GM12878 (cell line): ENCODE data around the gene WDFY1. TPM values are rescaled to one million over a fixed set of nuclear protein-coding genes. Genes with fewer than 3 reads are reported as not detected.

Experiments
- ATAC-seq: fragments of 200-7000 bp; cut with Tn5 transposase; 3 replicates; pipeline ENCODE4 v1.9.1; 2020; ENCODE audit warnings: mild to moderate bottlenecking, moderate library complexity
- BruUV-seq: library from RNA; stranded (reverse); fragments of 400-500 nt; replicated peaks from 2 replicates; lab custom pipeline; 2021; lab: Mats Ljungman, UMichigan
- CTCF ChIA-PET: fragments of 300-600 bp; sonication (Branson Sonifier 250); formaldehyde crosslinking; extraction: SDS; loops from one replicate; lab custom pipeline; 2021; ENCODE audit warnings: inconsistent platforms; lab: Yijun Ruan, JAX
- POLR2A ChIA-PET: fragments of 350-600 bp; formaldehyde crosslinking; extraction: SDS; loops from one replicate; lab custom pipeline; 2021; ENCODE audit warnings: inconsistent platforms; lab: Charles Lee
- RAD21 ChIA-PET: fragments of 300-600 bp; sonication (Branson Sonifier 250); formaldehyde crosslinking; loops from one replicate; lab custom pipeline; 2023; ENCODE audit warnings: antibody characterized with exemption; ENCODE audit not compliant: unreplicated experiment; lab: Charles Lee
- SMC1A ChIA-PET: fragments of 300-600 bp; sonication (Branson Sonifier 250); formaldehyde crosslinking; loops from one replicate; lab custom pipeline; 2023; ENCODE audit not compliant: unreplicated experiment, uncharacterized antibody; lab: Charles Lee
- DNase-seq: peaks from one replicate; pipeline ENCODE4 v3.0.0-alpha.2; 2011; ENCODE audit warnings: low read depth, low spot score
- FAIRE-seq: peaks from 3 replicates; lab custom pipeline; 2011; peaks lifted over from hg19 to GRCh38; lab: Jason Lieb, UNC
- H2AFZ ChIP-seq: 2 replicates; pipeline ENCODE4 v1.6.0; 2011; ENCODE audit warnings: low read depth, low read length, control low read depth; ENCODE audit not compliant: control insufficient read depth
- H3K27ac ChIP-seq: 2 replicates; pipeline ENCODE4 v1.5.1; 2011; ENCODE audit warnings: control low read depth; ENCODE audit not compliant: control insufficient read depth, insufficient read depth
- H3K27me3 ChIP-seq, 2 experiments: replicated peaks in 1 of 2; 2 replicates each; pipeline versions ENCODE4 v1.6.0 to v1.6.1; 2011; ENCODE audit warnings: low read length in 1 of 2; ENCODE audit not compliant: control insufficient read depth in 2 of 2, insufficient read depth in 2 of 2
- H3K36me3 ChIP-seq, 2 experiments: 2 replicates each; pipeline ENCODE4 v1.5.1; 2011; ENCODE audit warnings: low read length in 1 of 2; ENCODE audit not compliant: control insufficient read depth in 2 of 2, insufficient read depth in 2 of 2
- H3K4me1 ChIP-seq: 2 replicates; pipeline ENCODE4 v1.6.1; 2011; ENCODE audit warnings: mild to moderate bottlenecking, low read length, moderate library complexity, mixed read lengths; ENCODE audit not compliant: control insufficient read depth, insufficient read depth
- H3K4me2 ChIP-seq: 2 replicates; pipeline ENCODE4 v1.6.0; 2011; ENCODE audit warnings: control low read depth; ENCODE audit not compliant: control insufficient read depth, insufficient read depth
- H3K4me3 ChIP-seq: fragments of 200-600 bp; sonication (generic); 2 replicates; pipeline ENCODE4 v1.5.1; 2016
- H3K79me2 ChIP-seq: 2 replicates; pipeline ENCODE4 v1.6.0; 2011; ENCODE audit warnings: low read length; ENCODE audit not compliant: control insufficient read depth, insufficient read depth
- H3K9ac ChIP-seq: 2 replicates; pipeline ENCODE4 v1.8.0; 2011; ENCODE audit warnings: low read length, control low read depth, mixed read lengths; ENCODE audit not compliant: control insufficient read depth, insufficient read depth
- H3K9me3 ChIP-seq: replicated peaks from 3 replicates; pipeline ENCODE4 v1.5.1; 2011; ENCODE audit warnings: mild to moderate bottlenecking, low read length; ENCODE audit not compliant: control insufficient read depth, insufficient read depth
- H4K20me1 ChIP-seq: 2 replicates; pipeline ENCODE4 v1.6.0; 2011; ENCODE audit not compliant: control insufficient read depth, insufficient read depth
- CHD4 ChIP-seq: fragments of 200-600 bp; sonication (generic); IDR thresholded peaks from 2 replicates; pipeline ENCODE4 v1.6.1; 2016; ENCODE audit warnings: mild to moderate bottlenecking
- NFIC ChIP-seq: IDR thresholded peaks from 2 replicates; pipeline ENCODE4 v1.6.1; 2012; ENCODE audit warnings: low read depth, mild to moderate bottlenecking, inconsistent platforms, low read length, moderate library complexity
- NKRF ChIP-seq: fragments of 450-650 bp; conservative IDR thresholded peaks from 2 replicates; pipeline ENCODE4 v1.6.1; 2017; ENCODE audit warnings: mild to moderate bottlenecking, moderate library complexity
- RAD51 ChIP-seq: fragments of 450-650 bp; IDR thresholded peaks from 2 replicates; pipeline ENCODE4 v1.6.1; 2016; ENCODE audit warnings: moderate library complexity, mild to moderate bottlenecking, inconsistent platforms
- RBBP5 ChIP-seq: fragments of 200-600 bp; sonication (generic); conservative IDR thresholded peaks from 2 replicates; pipeline ENCODE4 v1.6.1; 2016
- RELB ChIP-seq: fragments of 450-650 bp; IDR thresholded peaks from 2 replicates; pipeline ENCODE4 v1.6.1; 2017; ENCODE audit warnings: low read depth, mild to moderate bottlenecking, moderate library complexity
- RFX5 ChIP-seq: IDR thresholded peaks from 2 replicates; pipeline ENCODE4 v1.6.1; 2011; ENCODE audit warnings: low read depth, low read length, improper control_type of control experiment
- TCF3 ChIP-seq: IDR thresholded peaks from 2 replicates; pipeline ENCODE4 v1.6.1; 2012; ENCODE audit warnings: low read depth, mild to moderate bottlenecking, low read length, borderline replicate concordance; ENCODE audit not compliant: insufficient read depth
- USF1 ChIP-seq: IDR thresholded peaks from 2 replicates; pipeline ENCODE4 v1.6.1; 2011; ENCODE audit warnings: borderline replicate concordance, low read depth, mild to moderate bottlenecking, moderate library complexity, mixed read lengths, low read length; ENCODE audit not compliant: insufficient read depth; ENCODE audit errors: extremely low read length
- ZBTB4 ChIP-seq: fragments of 450-650 bp; formaldehyde crosslinking; IDR thresholded peaks from 2 replicates; pipeline ENCODE4 v1.4.0; 2022; ENCODE audit warnings: mild to moderate bottlenecking, moderate library complexity
- ZZZ3 ChIP-seq: IDR thresholded peaks from 2 replicates; pipeline ENCODE4 v1.6.1; 2011; ENCODE audit warnings: low read depth; ENCODE audit not compliant: control insufficient read depth, insufficient read length
- WGBS: methylation state at CpG from one replicate; pipeline ENCODE4 v1.1.6; 2016; ENCODE audit warnings: low lambda C conversion rate; ENCODE audit not compliant: insufficient replicate concordance, insufficient coverage; ENCODE audit errors: missing lambda C conversion rate; 5-methylcytosine and 5-hydroxymethylcytosine counted together
- in situ Hi-C: fragments of 300-500 bp; cut with MboI; formaldehyde crosslinking; loops from 9 replicates; pipeline ENCODE4 v1.14.3; 2018; ENCODE audit warnings: mixed read lengths
- intact Hi-C: fragments of 100-400 bp; cut with micrococcal nuclease; formaldehyde crosslinking; loops from one replicate; pipeline ENCODE4 v1.14.2; 2022; ENCODE audit not compliant: unreplicated experiment
- polyA plus RNA-seq, 11 experiments: library from polyadenylated mRNA; depleted of rRNA in 4 of 11; unstranded in 6 of 11; stranded (reverse) in 5 of 11; fragments of >200 nt; fragmentation: Nextera tagmentation in 4 of 11; fragmentation: Illumina TruSeq in 1 of 11; extraction: Ambion mirVana in 4 of 11; extraction: Trizol in 1 of 11; gene quantifications; 1 replicate in 1 of 11; 2 replicates in 10 of 11; pipeline versions ENCODE4 v1.2.1 to v1.2.3, GENCODE V29; 2011 to 2016; ENCODE audit warnings: inconsistent platforms in 2 of 11, missing spikeins in 2 of 11, low read depth in 1 of 11
- total RNA-seq, 4 experiments: library from RNA; depleted of rRNA in 3 of 4; stranded (reverse); fragments of >200 nt in 3 of 4; fragmentation: Illumina TruSeq in 1 of 4; extraction: Trizol in 1 of 4; gene quantifications; 2 replicates each; pipeline versions ENCODE4 v1.2.1 to v1.2.3, GENCODE V29; 2013 to 2021
- TF ChIP-seq, protein P1 (sequence below): fragments of 450-650 bp; IDR thresholded peaks from 2 replicates; pipeline ENCODE4 v1.6.1; 2017; ENCODE audit warnings: mild to moderate bottlenecking

Gene WDFY1
- total and polyA plus RNA-seq, 10 of the 15 experiments (the other 5 are each of a cell fraction or from before 2014, with no cell fraction given): 2.9 to 28.1 (median 13.1) TPM

DNA sequence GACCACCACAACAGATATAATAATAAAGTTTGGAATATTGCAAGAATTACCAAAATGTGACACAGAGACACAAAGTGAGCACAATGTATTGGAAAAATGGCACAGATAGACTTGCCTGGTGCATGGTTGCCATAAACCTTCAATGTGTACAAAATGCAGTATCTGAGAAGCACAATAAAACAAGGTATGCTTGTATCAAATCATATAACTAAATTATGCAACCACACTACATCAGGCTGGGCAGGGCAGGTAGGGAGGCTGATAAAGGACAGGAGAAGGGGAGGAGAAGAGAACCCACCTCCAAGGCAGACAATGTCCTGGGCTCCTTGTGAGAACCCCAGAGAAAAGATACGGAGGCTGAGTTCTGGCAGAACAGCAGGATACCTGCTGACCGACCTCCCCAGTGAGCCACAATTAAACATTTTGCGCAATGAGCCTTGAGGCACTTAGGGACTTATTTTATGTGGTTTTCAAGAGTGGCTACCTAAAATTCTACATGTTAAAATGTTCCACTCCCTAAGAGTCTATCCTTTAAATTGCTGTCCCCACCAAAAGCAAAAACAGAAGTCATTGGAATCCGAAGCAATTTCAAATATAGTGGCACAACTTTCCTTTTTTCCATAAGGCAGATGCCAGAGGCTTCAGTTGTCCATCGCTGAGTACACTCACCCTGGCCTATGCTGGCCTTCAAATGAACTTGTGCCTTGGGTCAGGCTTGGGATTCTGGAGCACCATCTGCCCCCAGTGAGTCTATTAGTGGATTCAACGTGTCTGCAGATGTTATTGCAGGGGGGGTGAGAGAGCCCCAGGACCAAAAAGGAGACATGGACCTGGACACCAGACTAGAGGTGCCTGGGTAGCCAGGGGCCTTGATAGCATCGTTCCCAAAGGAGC is 16.8 kb downstream of the WDFY1 start:
- Histone ChIP-seq H2AFZ (no peak overlapping the region), H3K4me3 (no peak overlapping the region), H4K20me1 (no peaks in the 10 kb centered on the region; the same call in 1 of the 2 replicates), H3K4me2 (no peak overlapping the region), H3K4me1 (peaks cover 4% of the 10 kb centered on the region), H3K27ac (no peak overlapping the region), H3K9me3 (peaks cover 16% of the 10 kb centered on the region), H3K27me3 (no peaks in the 10 kb centered on the region), H3K79me2 (peaks cover 12% of the 10 kb centered on the region), H3K9ac (no peak overlapping the region), H3K36me3 (peaks cover 0 to 2% of the 10 kb centered on the region in 2 experiments; a peak in 1 of 4 replicates)
- POLR2A ChIA-PET: interaction anchor here (0.6 kb wide), 1 partner anchor 601 kb away, joined by 3 read pairs; no protein-coding TSS in a partner anchor
- DNase-seq (no peak), FAIRE-seq (no peak), ATAC-seq (no peak)
- RAD21 ChIA-PET: no interaction called here
- SMC1A ChIA-PET: interaction anchor here (0.7 kb wide), 1 partner anchor 18 kb away, joined by 3 read pairs; no protein-coding TSS in a partner anchor
- WGBS: 90% methylated on average over 7 of the region's 7 CpGs
- CTCF ChIA-PET: interaction anchor here (0.6 kb wide), 1 partner anchor 244 kb away, joined by 6 read pairs; no protein-coding TSS in a partner anchor
- intact Hi-C loops (no loop called here), in situ Hi-C loops (no loop called here)
- no TSS peak for BruUV-seq
- TF ChIP-seq NFIC: no peak
- no peak for TF ChIP-seq ZBTB4 (CRISPR knock-in tag)
- no peak for TF ChIP-seq ZZZ3
- TF ChIP-seq RFX5: no peak
- no peak for TF ChIP-seq RELB
- TF ChIP-seq NKRF: no peak
- TF ChIP-seq USF1: no peak
- TF ChIP-seq TCF3: no peak
- TF ChIP-seq RBBP5: no peak
- TF ChIP-seq, protein P1, sequence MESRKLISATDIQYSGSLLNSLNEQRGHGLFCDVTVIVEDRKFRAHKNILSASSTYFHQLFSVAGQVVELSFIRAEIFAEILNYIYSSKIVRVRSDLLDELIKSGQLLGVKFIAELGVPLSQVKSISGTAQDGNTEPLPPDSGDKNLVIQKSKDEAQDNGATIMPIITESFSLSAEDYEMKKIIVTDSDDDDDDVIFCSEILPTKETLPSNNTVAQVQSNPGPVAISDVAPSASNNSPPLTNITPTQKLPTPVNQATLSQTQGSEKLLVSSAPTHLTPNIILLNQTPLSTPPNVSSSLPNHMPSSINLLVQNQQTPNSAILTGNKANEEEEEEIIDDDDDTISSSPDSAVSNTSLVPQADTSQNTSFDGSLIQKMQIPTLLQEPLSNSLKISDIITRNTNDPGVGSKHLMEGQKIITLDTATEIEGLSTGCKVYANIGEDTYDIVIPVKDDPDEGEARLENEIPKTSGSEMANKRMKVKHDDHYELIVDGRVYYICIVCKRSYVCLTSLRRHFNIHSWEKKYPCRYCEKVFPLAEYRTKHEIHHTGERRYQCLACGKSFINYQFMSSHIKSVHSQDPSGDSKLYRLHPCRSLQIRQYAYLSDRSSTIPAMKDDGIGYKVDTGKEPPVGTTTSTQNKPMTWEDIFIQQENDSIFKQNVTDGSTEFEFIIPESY: no peak
- TF ChIP-seq RAD51: no peak
- no peak for TF ChIP-seq CHD4
